Neural progenitor cell (in vitro differentiated cells): ENCODE measurements around the gene LCT. TPM values are rescaled to one million over a fixed set of nuclear protein-coding genes. Genes with fewer than 3 reads are reported as not detected.
A peak's percentile ranks its signal among the peaks of the same experiment; 100 is the strongest.
"Not testable (repeated sequence)": the region's sequence is repeated elsewhere in the genome, so short reads cannot be mapped to it uniquely, and the experiment has no call there.

Experiments used
- DNase-seq: peaks from one replicate; pipeline ENCODE4 v3.0.0-alpha.2; 2016; ENCODE audit warnings: low spot score
- H2AFZ ChIP-seq: fragments of 200-600 bp; sonication (generic); replicated peaks from 2 replicates; pipeline ENCODE4 v1.6.1; 2016; ENCODE audit warnings: antibody characterized with exemption
- H3F3A ChIP-seq: fragments of 200-600 bp; sonication (generic); 2 replicates; pipeline ENCODE4 v1.6.1; 2016; ENCODE audit warnings: antibody characterized with exemption, low read depth
- H3K27ac ChIP-seq: fragments of 200-600 bp; sonication (generic); 2 replicates; pipeline ENCODE4 v1.5.1; 2016; ENCODE audit warnings: mild to moderate bottlenecking
- H3K27me3 ChIP-seq: fragments of 200-600 bp; sonication (generic); 2 replicates; pipeline ENCODE4 v1.6.1; 2016; ENCODE audit warnings: mild to moderate bottlenecking, moderate library complexity
- H3K36me3 ChIP-seq: fragments of 200-600 bp; sonication (generic); 2 replicates; pipeline ENCODE4 v1.5.1; 2016
- H3K4me1 ChIP-seq: fragments of 200-600 bp; sonication (generic); 2 replicates; pipeline ENCODE4 v1.6.1; 2016; ENCODE audit warnings: mixed run types
- H3K4me2 ChIP-seq: fragments of 200-600 bp; sonication (generic); 2 replicates; pipeline ENCODE4 v1.6.1; 2016
- H3K4me3 ChIP-seq: fragments of 200-600 bp; sonication (generic); 2 replicates; pipeline ENCODE4 v1.5.1; 2016
- H3K79me2 ChIP-seq: fragments of 200-600 bp; sonication (generic); 2 replicates; pipeline ENCODE4 v1.6.1; 2016; ENCODE audit warnings: low read depth
- H3K9ac ChIP-seq: fragments of 200-600 bp; sonication (generic); 2 replicates; pipeline ENCODE4 v1.6.1; 2016
- H3K9me3 ChIP-seq: fragments of 200-600 bp; sonication (generic); 2 replicates; pipeline ENCODE4 v1.5.1; 2016; ENCODE audit warnings: low read depth
- H4K20me1 ChIP-seq: fragments of 200-600 bp; sonication (generic); 2 replicates; pipeline ENCODE4 v1.6.1; 2016; ENCODE audit warnings: low read depth
- H3K27ac Mint-ChIP-seq: 3 replicates; pipeline ENCODE4 v1.8.0; 2021; ENCODE audit warnings: mixed read lengths
- H3K27me3 Mint-ChIP-seq: 2 replicates; pipeline ENCODE4 v1.8.0; 2022; ENCODE audit warnings: low read depth, mild to moderate bottlenecking, inconsistent platforms, moderate library complexity, mixed read lengths; ENCODE audit not compliant: insufficient read depth
- H3K36me3 Mint-ChIP-seq: 3 replicates; pipeline ENCODE4 v1.8.0; 2021; ENCODE audit warnings: mixed read lengths
- H3K4me1 Mint-ChIP-seq: 3 replicates; pipeline ENCODE4 v1.8.0; 2021; ENCODE audit warnings: mixed read lengths
- H3K4me3 Mint-ChIP-seq: 3 replicates; pipeline ENCODE4 v1.8.0; 2021; ENCODE audit warnings: mild to moderate bottlenecking, moderate library complexity, mixed read lengths
- H3K9me3 Mint-ChIP-seq: 3 replicates; pipeline ENCODE4 v1.8.0; 2020; ENCODE audit warnings: mixed read lengths
- CTCF ChIP-seq: fragments of 200-600 bp; sonication (generic); IDR thresholded peaks from 2 replicates; pipeline ENCODE4 v1.5.1; 2017; ENCODE audit warnings: antibody characterized with exemption, mild to moderate bottlenecking
- EZH2 ChIP-seq: fragments of 200-600 bp; sonication (generic); IDR thresholded peaks from 2 replicates; pipeline ENCODE4 v1.6.1; 2017; ENCODE audit warnings: antibody characterized with exemption, mild to moderate bottlenecking, moderate library complexity
- EZH2phosphoT487 ChIP-seq: fragments of 200-600 bp; sonication (generic); IDR thresholded peaks from 2 replicates; pipeline ENCODE4 v1.6.1; 2017; ENCODE audit warnings: antibody characterized with exemption
- total RNA-seq: library from RNA; depleted of rRNA; stranded (reverse); fragments of >200 nt; gene quantifications from 2 replicates; pipeline ENCODE4 v1.2.3, GENCODE V29; 2015; ENCODE audit warnings: low replicate concordance

LCT gene
- 0.03 TPM in 1 of 2 replicates, not detected in the other for total RNA-seq

GRCh38 chr2:135836596-135837270, at the start of gene LCT:
TSS of gene LCT (minus strand) at chr2:135837184. CDS start at chr2:135837169, 15 bp downstream.
- H3K36me3 Mint-ChIP-seq = peaks cover 4% of the 10 kb centered on the region
- H3K9me3 Mint-ChIP-seq = no peaks in the 10 kb centered on the region
- Histone ChIP-seq H3K9ac (no peak within 1 kb of the TSS), H2AFZ (no peak within 1 kb of the TSS), H3K27ac (no peak within 1 kb of the TSS), H3K27me3 (no peaks in the 10 kb centered on the region), H3F3A (peaks cover 29% of the 10 kb centered on the region), H3K4me3 (no peak within 1 kb of the TSS), H3K9me3 (no peaks in the 10 kb centered on the region), H3K4me1 (no peaks in the 10 kb centered on the region), H3K36me3 (peaks cover 10% of the 10 kb centered on the region), H4K20me1 (no peaks in the 10 kb centered on the region), H3K79me2 (no peaks in the 10 kb centered on the region), H3K4me2 (no peak within 1 kb of the TSS)
- no peak within 1 kb of the TSS for H3K27ac Mint-ChIP-seq
- H3K4me1 Mint-ChIP-seq = no peaks in the 10 kb centered on the region
- TF ChIP-seq EZH2phosphoT487 (no peak), CTCF (no peak), EZH2 (no peak)
- H3K4me3 Mint-ChIP-seq = no peak within 1 kb of the TSS
- H3K27me3 Mint-ChIP-seq = peaks cover 3% of the 10 kb centered on the region
- no peak for DNase-seq

GRCh38 chr2:135885709-135886108, 48.7 kb upstream of the LCT start:
- Histone ChIP-seq H3K27ac (no peak overlapping the region), H3F3A (no peaks in the 10 kb centered on the region), H3K4me2 (no peak overlapping the region), H3K79me2 (no peaks in the 10 kb centered on the region), H3K9me3 (no peaks in the 10 kb centered on the region), H2AFZ (peak overlapping the region; percentile 85), H3K27me3 (no peaks in the 10 kb centered on the region), H3K36me3 (no peaks in the 10 kb centered on the region), H3K9ac (no peak overlapping the region), H4K20me1 (no peaks in the 10 kb centered on the region), H3K4me3 (no peak overlapping the region), H3K4me1 (peaks cover 8% of the 10 kb centered on the region)
- H3K4me1 Mint-ChIP-seq = peaks cover 24% of the 10 kb centered on the region
- H3K4me3 Mint-ChIP-seq = no peak overlapping the region
- TF ChIP-seq EZH2phosphoT487 = no peak
- TF ChIP-seq EZH2 = no peak
- TF ChIP-seq CTCF = no peak
- H3K9me3 Mint-ChIP-seq = peaks cover 5% of the 10 kb centered on the region
- H3K27me3 Mint-ChIP-seq = peaks cover 2% of the 10 kb centered on the region
- DNase-seq = no peak
- peaks cover 2% of the 10 kb centered on the region for H3K36me3 Mint-ChIP-seq
- no peak overlapping the region for H3K27ac Mint-ChIP-seq

GRCh38 chr2:135882415-135882814, 45.4 kb upstream of the LCT start:
- H3K36me3 Mint-ChIP-seq = peaks cover 2% of the 10 kb centered on the region
- DNase-seq = no peak
- H4K20me1 ChIP-seq = no peaks in the 10 kb centered on the region
- TF ChIP-seq EZH2phosphoT487 = no peak
- TF ChIP-seq CTCF = no peak
- TF ChIP-seq EZH2 = no peak
- H3K4me1 ChIP-seq = peaks cover 8% of the 10 kb centered on the region
- no peaks in the 10 kb centered on the region for H3K79me2 ChIP-seq
- H3K27ac ChIP-seq = no peak overlapping the region
- no peak overlapping the region for H3K4me3 Mint-ChIP-seq
- H3K36me3 ChIP-seq = no peaks in the 10 kb centered on the region
- H3K4me3 ChIP-seq = no peak overlapping the region
- H3K9me3 ChIP-seq = no peaks in the 10 kb centered on the region
- H3K27me3 Mint-ChIP-seq = peaks cover 2% of the 10 kb centered on the region
- H2AFZ ChIP-seq = no peak overlapping the region
- no peak overlapping the region for H3K9ac ChIP-seq
- peaks cover 24% of the 10 kb centered on the region for H3K4me1 Mint-ChIP-seq
- H3K4me2 ChIP-seq = no peak overlapping the region
- no peaks in the 10 kb centered on the region for H3F3A ChIP-seq
- H3K9me3 Mint-ChIP-seq = no peaks in the 10 kb centered on the region
- no peak overlapping the region for H3K27ac Mint-ChIP-seq
- H3K27me3 ChIP-seq = no peaks in the 10 kb centered on the region

- Histone ChIP-seq H3F3A (peaks cover 10% of the 10 kb centered on the region), H3K4me3 (peak overlapping the region; percentile 82), H2AFZ (peak overlapping the region; percentile 45), H4K20me1 (peaks cover 41% of the 10 kb centered on the region), H3K4me2 (peak overlapping the region; percentile 32), H3K79me2 (peaks cover 38% of the 10 kb centered on the region), H3K4me1 (peaks cover 25% of the 10 kb centered on the region)
- not testable (repeated sequence) for H3K9me3 ChIP-seq, DNase-seq, H3K9ac ChIP-seq, H3K27me3 Mint-ChIP-seq, H3K9me3 Mint-ChIP-seq, H3K27ac ChIP-seq, H3K27ac Mint-ChIP-seq, H3K27me3 ChIP-seq, H3K36me3 ChIP-seq
- Mint-ChIP-seq H3K4me1 (peaks cover 27% of the 10 kb centered on the region), H3K4me3 (peak overlapping the region; percentile 94), H3K36me3 (peaks cover 21% of the 10 kb centered on the region)
Observed at GRCh38 chr2:135876770-135877169, 39.8 kb upstream of the LCT start.
